WERI-Rb-1 (cell line): ENCODE data around the gene LITAF.
"Not testable (repeated sequence)": the region's sequence is repeated elsewhere in the genome, so short reads cannot be mapped to it uniquely, and the experiment has no call there.

ENCODE experiments used
- DNase-seq: peaks from one replicate; pipeline ENCODE4 v3.0.0-alpha.2; 2020
- H3K27ac ChIP-seq: fragments of 250-450 bp; sonication (Bioruptor Pico); 2 replicates; pipeline ENCODE4 v1.5.1; 2020; ENCODE audit warnings: mild to moderate bottlenecking, moderate library complexity
- H3K27me3 ChIP-seq: fragments of 250-450 bp; sonication (Bioruptor Pico); 2 replicates; pipeline ENCODE4 v1.5.1; 2021; ENCODE audit warnings: mild to moderate bottlenecking, low read depth, moderate library complexity; ENCODE audit not compliant: insufficient read depth, severe bottlenecking
- H3K36me3 ChIP-seq: fragments of 250-450 bp; sonication (Bioruptor Pico); 2 replicates; pipeline ENCODE4 v1.5.1; 2020; ENCODE audit warnings: mild to moderate bottlenecking, moderate library complexity
- H3K4me3 ChIP-seq: 2 replicates; pipeline ENCODE4 v1.5.1; 2011; ENCODE audit warnings: low read depth, mild to moderate bottlenecking, control low read depth, low read length
- H3K9me3 ChIP-seq: fragments of 250-450 bp; sonication (Bioruptor Pico); 2 replicates; pipeline ENCODE4 v1.5.1; 2021; ENCODE audit warnings: mild to moderate bottlenecking, moderate library complexity; ENCODE audit not compliant: severe bottlenecking
- TF ChIP-seq, protein P1 (sequence below): IDR thresholded peaks from 2 replicates; pipeline ENCODE4 v1.5.1; 2011; ENCODE audit warnings: low read depth, mild to moderate bottlenecking, control low read depth, inconsistent platforms, low read length

LITAF gene

DNA sequence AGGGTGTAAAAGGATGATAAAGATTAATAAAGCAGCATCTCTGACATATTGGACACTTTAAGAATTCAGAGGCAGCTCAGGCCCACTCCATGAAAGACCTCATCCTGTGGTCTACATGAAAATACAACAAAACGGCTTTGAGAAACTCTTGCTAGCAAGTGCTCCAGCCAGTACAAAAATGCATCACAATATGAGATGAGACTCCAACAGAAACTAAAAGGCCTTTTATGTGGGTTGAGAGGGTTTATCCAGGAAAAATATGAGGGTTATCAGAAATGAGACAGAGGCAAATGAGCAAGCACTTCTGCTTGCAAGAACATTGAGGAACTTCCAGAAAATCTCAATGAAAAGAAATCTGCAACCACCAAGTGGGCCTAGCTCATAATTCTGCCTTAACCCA, 65.7 kb downstream of the LITAF start:
- H3K27me3 ChIP-seq = no peaks in the 10 kb centered on the region
- H3K4me3 ChIP-seq = no peak overlapping the region
- H3K9me3 ChIP-seq = no peaks in the 10 kb centered on the region
- no peak for DNase-seq
- no peaks in the 10 kb centered on the region for H3K36me3 ChIP-seq
- no peak overlapping the region for H3K27ac ChIP-seq
- TF ChIP-seq, protein P1, sequence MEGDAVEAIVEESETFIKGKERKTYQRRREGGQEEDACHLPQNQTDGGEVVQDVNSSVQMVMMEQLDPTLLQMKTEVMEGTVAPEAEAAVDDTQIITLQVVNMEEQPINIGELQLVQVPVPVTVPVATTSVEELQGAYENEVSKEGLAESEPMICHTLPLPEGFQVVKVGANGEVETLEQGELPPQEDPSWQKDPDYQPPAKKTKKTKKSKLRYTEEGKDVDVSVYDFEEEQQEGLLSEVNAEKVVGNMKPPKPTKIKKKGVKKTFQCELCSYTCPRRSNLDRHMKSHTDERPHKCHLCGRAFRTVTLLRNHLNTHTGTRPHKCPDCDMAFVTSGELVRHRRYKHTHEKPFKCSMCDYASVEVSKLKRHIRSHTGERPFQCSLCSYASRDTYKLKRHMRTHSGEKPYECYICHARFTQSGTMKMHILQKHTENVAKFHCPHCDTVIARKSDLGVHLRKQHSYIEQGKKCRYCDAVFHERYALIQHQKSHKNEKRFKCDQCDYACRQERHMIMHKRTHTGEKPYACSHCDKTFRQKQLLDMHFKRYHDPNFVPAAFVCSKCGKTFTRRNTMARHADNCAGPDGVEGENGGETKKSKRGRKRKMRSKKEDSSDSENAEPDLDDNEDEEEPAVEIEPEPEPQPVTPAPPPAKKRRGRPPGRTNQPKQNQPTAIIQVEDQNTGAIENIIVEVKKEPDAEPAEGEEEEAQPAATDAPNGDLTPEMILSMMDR = no peak

DNA sequence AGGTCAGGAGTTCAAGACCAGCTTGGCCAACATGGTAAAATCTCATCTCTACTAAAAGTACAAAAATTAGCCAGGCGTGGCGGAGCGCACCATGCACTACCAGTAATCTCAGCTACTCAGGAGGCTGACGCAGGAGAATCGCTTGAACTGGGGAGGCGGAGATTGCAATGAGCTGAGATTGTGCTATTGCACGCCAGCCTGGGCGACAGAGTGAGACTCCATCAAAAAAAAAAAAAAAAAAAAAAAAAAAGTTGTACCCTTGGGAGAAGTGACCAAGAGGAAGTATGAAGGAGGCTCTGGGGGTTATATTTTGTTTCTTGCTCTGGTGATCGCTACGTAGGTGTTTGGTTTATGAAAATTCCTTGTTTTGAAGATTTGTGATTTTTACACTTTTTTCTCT, 66.3 kb downstream of the LITAF start:
- Histone ChIP-seq H3K27me3 (no peaks in the 10 kb centered on the region), H3K9me3 (no peaks in the 10 kb centered on the region), H3K36me3 (no peaks in the 10 kb centered on the region), H3K4me3 (no peak overlapping the region), H3K27ac (no peak overlapping the region)
- no peak for DNase-seq
- TF ChIP-seq, protein P1 = no peak

DNA sequence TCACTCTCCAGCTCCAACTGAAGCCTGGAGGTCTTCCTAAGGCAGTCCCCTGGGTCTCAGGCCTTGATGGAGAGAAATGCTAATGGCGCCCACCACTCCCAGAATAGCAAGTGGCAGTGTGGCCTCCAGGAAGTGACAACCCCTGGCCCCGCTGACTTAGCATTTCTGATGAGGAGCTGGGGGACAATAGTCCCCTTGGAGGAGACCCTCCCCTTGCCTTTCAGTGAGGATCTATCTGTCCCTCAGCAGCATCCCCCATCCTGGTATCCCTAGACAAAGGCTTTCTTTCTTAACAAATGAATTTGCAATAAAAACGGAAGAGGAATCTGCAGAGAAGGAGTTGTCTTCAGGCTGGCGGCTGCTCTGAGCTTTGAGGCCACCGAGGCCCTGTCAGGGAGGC, 68.8 kb downstream of the LITAF start:
- Histone ChIP-seq H3K27me3 (no peaks in the 10 kb centered on the region), H3K4me3 (no peak overlapping the region), H3K27ac (no peak overlapping the region), H3K36me3 (no peaks in the 10 kb centered on the region), H3K9me3 (no peaks in the 10 kb centered on the region)
- TF ChIP-seq, protein P1 = no peak
- no peak for DNase-seq

DNA sequence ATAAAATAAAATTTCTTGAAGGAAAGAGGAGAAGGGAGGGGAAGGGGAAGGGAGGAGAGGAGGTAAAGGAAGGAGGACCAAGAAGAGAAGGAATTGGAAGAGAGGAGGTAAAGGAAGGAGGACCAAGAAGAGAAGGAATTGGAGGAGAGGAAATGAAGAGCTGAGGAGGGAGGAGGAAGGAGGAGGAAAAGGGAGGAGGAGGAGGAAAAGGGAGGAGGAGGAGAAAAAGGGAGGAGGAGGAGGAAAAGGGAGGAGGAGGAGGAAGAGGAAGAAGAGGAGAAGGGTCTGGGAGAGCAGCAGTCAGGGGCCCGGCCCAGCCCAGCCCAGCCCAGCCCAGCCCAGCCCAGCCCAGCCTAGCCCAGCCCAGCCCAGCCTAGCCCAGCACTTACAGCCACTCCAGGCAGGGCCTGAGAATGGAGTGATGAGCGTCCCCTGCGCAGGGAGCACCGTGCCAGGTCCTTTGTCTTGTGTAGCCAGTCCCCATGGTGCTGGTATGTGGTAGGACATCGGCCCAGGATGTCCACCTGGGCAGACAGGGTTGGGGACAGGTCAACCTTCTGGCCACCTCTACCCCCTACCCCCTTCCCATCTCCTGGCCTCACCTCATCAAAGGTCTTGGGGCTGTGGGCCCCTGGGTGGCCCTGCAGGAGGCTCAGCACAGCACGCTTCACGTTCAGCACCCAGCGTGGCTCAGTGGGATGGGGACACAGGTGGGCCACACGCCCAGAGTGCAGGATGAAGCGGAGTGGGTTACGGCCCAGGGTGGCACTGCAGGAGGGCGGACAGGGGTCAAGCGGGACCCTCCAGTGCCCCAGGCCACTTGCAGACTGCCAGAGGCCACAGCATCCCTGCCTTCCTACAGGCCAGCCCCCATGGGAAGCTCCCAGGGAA, 70.9 kb downstream of the LITAF start:
- TF ChIP-seq, protein P1 = no peak
- Histone ChIP-seq H3K9me3 (no peaks in the 10 kb centered on the region), H3K4me3 (no peak overlapping the region), H3K27me3 (no peaks in the 10 kb centered on the region), H3K27ac (no peak overlapping the region), H3K36me3 (no peaks in the 10 kb centered on the region)
- no peak for DNase-seq

DNA sequence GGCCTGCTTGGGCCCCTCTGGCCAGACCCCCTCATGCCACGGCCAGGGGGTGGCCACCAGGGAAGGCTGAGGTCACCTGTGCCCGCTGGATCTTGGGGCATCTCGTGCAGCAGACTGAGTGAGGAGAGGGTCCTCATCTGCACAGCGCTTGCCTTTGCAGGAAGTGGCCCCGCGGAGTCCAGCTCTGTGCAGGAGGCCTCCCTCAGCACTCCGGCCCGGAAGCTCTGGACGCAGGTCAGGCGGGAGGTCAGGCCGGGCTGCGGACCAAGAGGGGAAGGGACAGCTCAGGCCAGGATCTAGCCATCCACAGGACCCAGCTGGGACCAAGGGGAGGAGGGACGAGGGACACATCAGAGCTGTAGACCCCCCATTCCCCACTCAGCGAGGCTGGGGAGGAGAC, 72.4 kb downstream of the LITAF start:
- Histone ChIP-seq H3K36me3 (no peaks in the 10 kb centered on the region), H3K27ac (no peak overlapping the region), H3K4me3 (no peak overlapping the region), H3K9me3 (no peaks in the 10 kb centered on the region), H3K27me3 (no peaks in the 10 kb centered on the region)
- no peak for DNase-seq
- TF ChIP-seq, protein P1 = no peak

DNA sequence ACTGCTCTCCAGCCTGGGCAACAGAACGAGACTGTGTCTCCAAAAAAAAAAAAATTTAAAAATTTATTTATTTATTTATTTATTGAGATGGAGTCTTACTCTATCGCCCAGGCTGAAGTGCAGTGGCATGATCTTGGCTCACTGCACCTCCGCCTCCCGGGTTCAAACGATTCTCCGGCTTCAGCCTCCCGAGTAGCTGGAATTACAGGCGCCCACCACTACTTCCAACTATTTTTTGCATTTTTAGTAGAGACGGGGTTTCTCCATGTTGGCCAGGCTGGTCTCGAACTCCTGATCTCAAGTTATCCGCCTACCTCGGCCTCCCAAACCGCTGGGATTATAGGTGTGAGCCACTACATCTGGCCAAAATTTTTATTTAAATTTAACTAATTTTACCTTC, 73.4 kb downstream of the LITAF start:
- not testable (repeated sequence) for DNase-seq, H3K9me3 ChIP-seq, H3K4me3 ChIP-seq, H3K27me3 ChIP-seq, H3K36me3 ChIP-seq, H3K27ac ChIP-seq
